ENCODE data around the gene LHX6.

The LHX6 gene

GRCh38 chr9:122234022-122234748 is 5.4 kb upstream of the LHX6 start:
- no peak for DNase-seq

- DNase-seq = no peak
Measured at GRCh38 chr9:122232796-122233306, 4.1 kb upstream of the LHX6 start.

GRCh38 chr9:122229485-122229837 is 704 bp upstream of the LHX6 start:
- DNase-seq = no peak

GRCh38 chr9:122228191-122228567 is 578 bp downstream of the LHX6 start:
- DNase-seq = peak; percentile 17 to 76 (median 70)

- peak; percentile 30 to 81 (median 81) for DNase-seq
Measured at GRCh38 chr9:122227575-122227900, 1.2 kb downstream of the LHX6 start.

GRCh38 chr9:122226758-122227574 is 1.8 kb downstream of the LHX6 start:
- DNase-seq = peak in 1 of 3 experiments; percentile 81

- no peak for DNase-seq
Measured at GRCh38 chr9:122226142-122226757, 2.5 kb downstream of the LHX6 start.

- no peak for DNase-seq
Measured at GRCh38 chr9:122225312-122226141, 3.2 kb downstream of the LHX6 start.

- DNase-seq = no peak
Measured at GRCh38 chr9:122223435-122223834, 5.3 kb downstream of the LHX6 start.

GRCh38 chr9:122222791-122223190 is 6.0 kb downstream of the LHX6 start:
- no peak for DNase-seq

GRCh38 chr9:122221183-122221811 is 7.5 kb downstream of the LHX6 start:
- no peak for DNase-seq

- no peak for DNase-seq
Measured at GRCh38 chr9:122220673-122221182, 8.0 kb downstream of the LHX6 start.

- DNase-seq = no peak
Measured at GRCh38 chr9:122219856-122220672, 8.7 kb downstream of the LHX6 start.

- DNase-seq = no peak
Measured at GRCh38 chr9:122218935-122219855, 9.6 kb downstream of the LHX6 start.

GRCh38 chr9:122218071-122218934 is 10.5 kb downstream of the LHX6 start:
- no peak for DNase-seq

GRCh38 chr9:122217640-122218039 is 11.1 kb downstream of the LHX6 start:
- no peak for DNase-seq

- DNase-seq = no peak
Measured at GRCh38 chr9:122216798-122217418, 11.8 kb downstream of the LHX6 start.

- DNase-seq = no peak
Measured at GRCh38 chr9:122216138-122216797, 12.5 kb downstream of the LHX6 start.
